Stimulated activated CD8-positive, alpha-beta memory T cell treated with anti-CD3 and anti-CD28 coated beads, Interleukin-7, amount 100 ng/mL, for 24 hours (primary cell): ENCODE measurements around the gene EIF5A2.

Experiments
- DNase-seq: peaks from one replicate; pipeline ENCODE4 v3.0.0-alpha.2; 2020; ENCODE audit warnings: low read depth

EIF5A2 gene

GRCh38 chr3:170852324-170852723 is 56.1 kb downstream of the EIF5A2 start:
- no peak for DNase-seq

GRCh38 chr3:170848292-170848917 is 60.0 kb downstream of the EIF5A2 start:
- DNase-seq = no peak

GRCh38 chr3:170844377-170844776 is 64.1 kb downstream of the EIF5A2 start:
- DNase-seq = no peak

- no peak for DNase-seq
Measured at GRCh38 chr3:170840291-170840859, 68.1 kb downstream of the EIF5A2 start.

GRCh38 chr3:170839518-170840100 is 68.8 kb downstream of the EIF5A2 start:
- DNase-seq = no peak
